ENCODE data around the gene MMP11. TPM values are rescaled to one million over a fixed set of nuclear protein-coding genes. Genes with fewer than 3 reads are reported as not detected.

MMP11 gene
- total RNA-seq, 2 experiments from 2014 or later = 0.44 to 0.64 TPM

GRCh38 chr22:23823331-23823791 lies 50.7 kb downstream of the MMP11 start:
- no peak for DNase-seq
- Mint-ChIP-seq H3K9me3 (no peaks in the 10 kb centered on the region), H3K4me3 (no peak overlapping the region), H3K36me3 (peaks cover 27% of the 10 kb centered on the region), H3K4me1 (peaks cover 8% of the 10 kb centered on the region), H3K27ac (no peak overlapping the region), H3K27me3 (no peaks in the 10 kb centered on the region)

- no peak overlapping the region for H3K27ac Mint-ChIP-seq
- no peaks in the 10 kb centered on the region for H3K9me3 Mint-ChIP-seq
- H3K36me3 Mint-ChIP-seq = peaks cover 24% of the 10 kb centered on the region
- H3K4me3 Mint-ChIP-seq = no peak overlapping the region
- H3K27me3 Mint-ChIP-seq = no peaks in the 10 kb centered on the region
- peaks cover 8% of the 10 kb centered on the region for H3K4me1 Mint-ChIP-seq
- DNase-seq = no peak
These were observed 52.0 kb downstream of the MMP11 start for GRCh38 chr22:23824476-23825245.

- H3K27ac Mint-ChIP-seq = peak overlapping the region; percentile 39
- H3K4me1 Mint-ChIP-seq = peaks cover 7% of the 10 kb centered on the region
- H3K27me3 Mint-ChIP-seq = no peaks in the 10 kb centered on the region
- no peak for DNase-seq
- no peak overlapping the region for H3K4me3 Mint-ChIP-seq
- H3K36me3 Mint-ChIP-seq = peaks cover 21% of the 10 kb centered on the region
- no peaks in the 10 kb centered on the region for H3K9me3 Mint-ChIP-seq
These were observed 52.7 kb downstream of the MMP11 start for GRCh38 chr22:23825246-23825905.

GRCh38 chr22:23826510-23827350 lies 54.1 kb downstream of the MMP11 start:
- DNase-seq = no peak
- H3K27ac Mint-ChIP-seq = peak overlapping the region; percentile 26
- no peaks in the 10 kb centered on the region for H3K9me3 Mint-ChIP-seq
- H3K4me3 Mint-ChIP-seq = no peak overlapping the region
- H3K27me3 Mint-ChIP-seq = no peaks in the 10 kb centered on the region
- no peaks in the 10 kb centered on the region for H3K4me1 Mint-ChIP-seq
- H3K36me3 Mint-ChIP-seq = peaks cover 19% of the 10 kb centered on the region

DNA sequence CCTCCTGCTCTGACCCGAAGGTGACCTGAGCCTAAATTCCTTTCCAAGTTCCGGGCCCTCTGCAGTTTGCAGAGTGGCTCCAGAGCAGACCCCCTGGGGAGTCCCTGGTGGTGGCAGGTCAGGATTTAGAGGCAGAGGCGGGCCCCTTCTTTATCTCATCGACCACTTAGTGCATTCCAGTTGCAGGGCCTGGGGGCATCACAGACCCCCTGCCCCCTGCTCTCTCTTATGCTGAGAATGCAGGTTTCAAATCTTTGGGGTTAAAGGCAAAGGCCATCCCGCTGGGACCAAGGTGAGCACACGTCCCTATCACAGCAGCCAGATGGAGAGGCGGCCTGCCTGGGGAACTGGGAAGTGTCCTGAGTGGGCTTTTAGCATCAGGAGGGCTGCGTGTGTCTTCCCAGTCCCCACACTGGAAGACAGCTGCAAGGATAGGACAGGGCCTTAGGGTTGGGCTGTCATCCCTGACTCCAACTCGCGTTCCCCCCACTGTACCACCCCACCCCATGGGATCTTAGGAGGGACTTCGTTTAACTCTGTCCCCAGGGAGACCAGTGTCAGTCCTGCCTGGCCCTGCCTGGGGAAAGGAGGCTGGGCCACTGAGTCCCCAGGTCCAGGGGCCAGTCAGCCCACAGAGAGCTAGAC lies 54.8 kb downstream of the MMP11 start:
- no peak for DNase-seq
- H3K4me1 Mint-ChIP-seq = no peaks in the 10 kb centered on the region
- H3K27ac Mint-ChIP-seq = no peak overlapping the region
- no peak overlapping the region for H3K4me3 Mint-ChIP-seq
- no peaks in the 10 kb centered on the region for H3K9me3 Mint-ChIP-seq
- no peaks in the 10 kb centered on the region for H3K27me3 Mint-ChIP-seq
- H3K36me3 Mint-ChIP-seq = peaks cover 19% of the 10 kb centered on the region

GRCh38 chr22:23828800-23829680 lies 56.4 kb downstream of the MMP11 start:
- DNase-seq = no peak
- H3K27ac Mint-ChIP-seq = no peak overlapping the region
- H3K9me3 Mint-ChIP-seq = no peaks in the 10 kb centered on the region
- no peaks in the 10 kb centered on the region for H3K4me1 Mint-ChIP-seq
- no peaks in the 10 kb centered on the region for H3K27me3 Mint-ChIP-seq
- peaks cover 14% of the 10 kb centered on the region for H3K36me3 Mint-ChIP-seq
- H3K4me3 Mint-ChIP-seq = no peak overlapping the region

- Mint-ChIP-seq H3K27me3 (no peaks in the 10 kb centered on the region), H3K36me3 (peaks cover 12% of the 10 kb centered on the region), H3K27ac (no peak overlapping the region), H3K4me1 (no peaks in the 10 kb centered on the region), H3K4me3 (no peak overlapping the region), H3K9me3 (no peaks in the 10 kb centered on the region)
- no peak for DNase-seq
These were observed 57.3 kb downstream of the MMP11 start for GRCh38 chr22:23829845-23830372.

- Mint-ChIP-seq H3K36me3 (peaks cover 7% of the 10 kb centered on the region), H3K27me3 (no peaks in the 10 kb centered on the region), H3K9me3 (no peaks in the 10 kb centered on the region), H3K27ac (no peak overlapping the region), H3K4me3 (no peak overlapping the region), H3K4me1 (no peaks in the 10 kb centered on the region)
- DNase-seq = no peak
These were observed 58.6 kb downstream of the MMP11 start for GRCh38 chr22:23831261-23831660.

GRCh38 chr22:23831781-23832180 lies 59.1 kb downstream of the MMP11 start:
- Mint-ChIP-seq H3K27ac (no peak overlapping the region), H3K36me3 (peaks cover 4% of the 10 kb centered on the region)

DNA sequence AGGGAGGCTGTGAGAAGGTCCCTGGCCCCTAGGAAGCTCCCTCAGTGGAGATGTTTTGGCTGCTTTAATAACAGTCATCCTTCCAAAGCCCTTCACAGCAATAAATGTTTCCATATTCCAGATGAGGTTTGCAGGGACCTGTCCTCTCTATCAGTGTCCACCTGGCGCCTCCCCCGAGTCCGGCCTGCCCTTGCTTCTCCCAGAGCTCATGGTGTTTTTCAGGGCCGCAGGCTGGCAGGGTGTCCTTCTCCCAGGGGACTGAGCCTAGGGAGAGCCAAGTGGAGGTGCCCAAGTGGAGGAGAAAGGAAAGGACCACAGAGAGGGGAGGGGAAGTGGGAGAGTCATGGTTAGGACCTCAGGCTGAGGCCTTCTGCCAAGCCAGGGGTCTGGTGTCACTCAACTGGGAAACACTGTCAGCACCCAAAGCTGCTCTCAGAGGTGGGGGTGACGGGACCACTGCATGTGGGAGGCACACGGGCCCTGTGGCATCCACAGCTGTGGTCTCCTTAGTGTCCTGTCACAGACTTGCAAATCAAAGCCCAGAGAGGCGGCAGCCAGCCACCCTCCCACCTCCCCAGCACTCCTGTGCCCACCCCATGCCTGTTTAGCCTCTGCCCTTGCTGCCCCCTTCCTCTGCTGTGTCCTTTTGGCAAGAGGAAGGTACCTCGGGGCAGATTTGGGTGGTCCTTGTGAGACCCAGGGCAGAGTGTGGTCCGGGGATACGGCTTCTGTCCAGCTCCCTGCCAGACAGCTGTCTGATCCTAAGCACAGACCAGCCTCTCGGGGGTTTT lies 59.8 kb downstream of the MMP11 start:
- Mint-ChIP-seq H3K4me3 (no peak overlapping the region), H3K9me3 (no peaks in the 10 kb centered on the region), H3K36me3 (peaks cover 4% of the 10 kb centered on the region), H3K27me3 (no peaks in the 10 kb centered on the region), H3K4me1 (peaks cover 2% of the 10 kb centered on the region), H3K27ac (no peak overlapping the region)
- no peak for DNase-seq

More at GRCh38 chr22:23831781-23832180, 59.1 kb downstream of the MMP11 start:
- no peaks in the 10 kb centered on the region for H3K9me3 Mint-ChIP-seq
- DNase-seq = no peak
- no peaks in the 10 kb centered on the region for H3K27me3 Mint-ChIP-seq
- H3K4me3 Mint-ChIP-seq = no peak overlapping the region
- no peaks in the 10 kb centered on the region for H3K4me1 Mint-ChIP-seq

DNA sequence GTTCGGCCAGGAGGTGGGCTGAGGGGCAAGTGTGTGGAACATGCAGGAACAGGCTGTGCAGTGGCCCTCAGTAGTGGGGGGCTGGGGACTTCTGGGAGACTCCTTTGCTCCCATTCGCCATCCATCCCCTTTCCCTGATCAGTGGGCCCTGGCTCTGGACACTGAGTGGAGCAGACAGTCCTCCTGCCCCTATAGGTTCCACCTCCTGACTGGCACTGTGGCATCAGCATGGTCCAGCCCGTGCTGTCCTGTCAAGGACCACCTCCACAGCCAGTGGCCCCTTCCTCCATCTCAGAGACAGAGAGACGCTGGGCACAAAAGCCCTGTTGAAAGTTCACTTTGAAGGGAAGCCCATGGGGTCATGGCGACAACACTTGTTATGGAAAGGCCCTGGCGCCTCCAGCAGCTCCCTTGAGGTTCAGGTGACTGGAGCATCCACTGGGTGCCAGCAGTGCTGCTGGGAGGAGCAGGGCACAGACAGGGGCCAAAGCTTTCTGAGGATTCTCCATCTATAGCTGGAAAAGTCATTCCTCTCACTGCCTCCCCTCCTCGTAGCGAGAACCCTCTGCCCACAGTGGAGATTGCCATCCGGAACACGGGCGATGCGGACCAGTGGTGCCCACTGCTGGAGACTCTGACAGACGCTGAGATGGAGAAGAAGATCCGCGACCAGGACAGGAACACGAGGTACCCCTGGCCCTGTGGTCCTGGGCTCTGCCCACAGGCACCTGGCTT lies 60.5 kb downstream of the MMP11 start:
- no peak for DNase-seq
- Mint-ChIP-seq H3K4me1 (peaks cover 6% of the 10 kb centered on the region), H3K4me3 (no peak overlapping the region), H3K27ac (no peak overlapping the region), H3K9me3 (no peaks in the 10 kb centered on the region), H3K27me3 (no peaks in the 10 kb centered on the region), H3K36me3 (peaks cover 4% of the 10 kb centered on the region)
